Measurements from ENCODE around the gene IPPK.

The IPPK gene

GRCh38 chr9:92650839-92651621, 18.9 kb downstream of the IPPK start:
- H3K27ac ChIP-seq (ENCODE audit: low read length), result no peak overlapping the region
- no peak for TF ChIP-seq EZH2 (IDR thresholded peaks at IDR 0.05; ENCODE audit: borderline replicate concordance, low read depth, low read length, severe bottlenecking)
- TF ChIP-seq, protein P1, sequence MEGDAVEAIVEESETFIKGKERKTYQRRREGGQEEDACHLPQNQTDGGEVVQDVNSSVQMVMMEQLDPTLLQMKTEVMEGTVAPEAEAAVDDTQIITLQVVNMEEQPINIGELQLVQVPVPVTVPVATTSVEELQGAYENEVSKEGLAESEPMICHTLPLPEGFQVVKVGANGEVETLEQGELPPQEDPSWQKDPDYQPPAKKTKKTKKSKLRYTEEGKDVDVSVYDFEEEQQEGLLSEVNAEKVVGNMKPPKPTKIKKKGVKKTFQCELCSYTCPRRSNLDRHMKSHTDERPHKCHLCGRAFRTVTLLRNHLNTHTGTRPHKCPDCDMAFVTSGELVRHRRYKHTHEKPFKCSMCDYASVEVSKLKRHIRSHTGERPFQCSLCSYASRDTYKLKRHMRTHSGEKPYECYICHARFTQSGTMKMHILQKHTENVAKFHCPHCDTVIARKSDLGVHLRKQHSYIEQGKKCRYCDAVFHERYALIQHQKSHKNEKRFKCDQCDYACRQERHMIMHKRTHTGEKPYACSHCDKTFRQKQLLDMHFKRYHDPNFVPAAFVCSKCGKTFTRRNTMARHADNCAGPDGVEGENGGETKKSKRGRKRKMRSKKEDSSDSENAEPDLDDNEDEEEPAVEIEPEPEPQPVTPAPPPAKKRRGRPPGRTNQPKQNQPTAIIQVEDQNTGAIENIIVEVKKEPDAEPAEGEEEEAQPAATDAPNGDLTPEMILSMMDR (IDR thresholded peaks at IDR 0.05; ENCODE audit: borderline replicate concordance, extremely low read depth, low read length, poor library complexity, severe bottlenecking), result no peak
- H3K36me3 ChIP-seq (ENCODE audit: insufficient read depth, low read length), result peaks cover 64% of the 10 kb centered on the region

GRCh38 chr9:92650296-92650695, 19.6 kb downstream of the IPPK start:
- peaks cover 64% of the 10 kb centered on the region for H3K36me3 ChIP-seq (ENCODE audit: insufficient read depth, low read length)
- H3K27ac ChIP-seq (ENCODE audit: low read length), result no peak overlapping the region
- no peak for TF ChIP-seq EZH2 (IDR thresholded peaks at IDR 0.05; ENCODE audit: borderline replicate concordance, low read depth, low read length, severe bottlenecking)
- TF ChIP-seq, protein P1 (IDR thresholded peaks at IDR 0.05; ENCODE audit: borderline replicate concordance, extremely low read depth, low read length, poor library complexity, severe bottlenecking), result no peak
- peaks cover 10% of the 10 kb centered on the region; the same call in 1 of the 2 replicates for H4K20me1 ChIP-seq (ENCODE audit: insufficient read depth, low read length)
- no peak overlapping the region for H2AFZ ChIP-seq (ENCODE audit: low read depth, low read length)
- no peak overlapping the region for H3K4me3 ChIP-seq (ENCODE audit: low read depth in 1 of 2, low read length in 2 of 2)
- no peaks in the 10 kb centered on the region for H3K4me1 ChIP-seq (ENCODE audit: insufficient read depth, low read length)
- no peaks in the 10 kb centered on the region for H3K9me3 ChIP-seq (ENCODE audit: insufficient read depth, low read length, severe bottlenecking)
- H3K27me3 ChIP-seq (ENCODE audit: insufficient read depth, low read length, poor library complexity), result no peaks in the 10 kb centered on the region
- no peaks in the 10 kb centered on the region for H3K79me2 ChIP-seq (ENCODE audit: insufficient read depth, low read length)
- DNase-seq, result no peak
- no peak for ATAC-seq (ENCODE audit: insufficient read depth, low read depth)
- H3K4me2 ChIP-seq (ENCODE audit: insufficient read depth, low read length), result no peak overlapping the region
- no peak overlapping the region for H3K9ac ChIP-seq (ENCODE audit: low read depth, low read length)

More at GRCh38 chr9:92650839-92651621, 18.9 kb downstream of the IPPK start:
- DNase-seq, result no peak
- Histone ChIP-seq H3K4me3 (ENCODE audit: low read depth in 1 of 2, low read length in 2 of 2) (no peak overlapping the region), H3K79me2 (ENCODE audit: insufficient read depth, low read length) (no peaks in the 10 kb centered on the region), H3K9ac (ENCODE audit: low read depth, low read length) (no peak overlapping the region), H3K4me2 (ENCODE audit: insufficient read depth, low read length) (no peak overlapping the region), H3K4me1 (ENCODE audit: insufficient read depth, low read length) (no peaks in the 10 kb centered on the region), H3K27me3 (ENCODE audit: insufficient read depth, low read length, poor library complexity) (no peaks in the 10 kb centered on the region), H4K20me1 (ENCODE audit: insufficient read depth, low read length) (peaks cover 10% of the 10 kb centered on the region; the same call in 1 of the 2 replicates), H3K9me3 (ENCODE audit: insufficient read depth, low read length, severe bottlenecking) (no peaks in the 10 kb centered on the region), H2AFZ (ENCODE audit: low read depth, low read length) (no peak overlapping the region)
- ATAC-seq (ENCODE audit: insufficient read depth, low read depth), result no peak

GRCh38 chr9:92649007-92649406, 20.9 kb downstream of the IPPK start:
- Histone ChIP-seq H3K36me3 (ENCODE audit: insufficient read depth, low read length) (peaks cover 62% of the 10 kb centered on the region), H3K27ac (ENCODE audit: low read length) (no peak overlapping the region), H3K4me3 (ENCODE audit: low read depth in 1 of 2, low read length in 2 of 2) (no peak overlapping the region), H3K27me3 (ENCODE audit: insufficient read depth, low read length, poor library complexity) (no peaks in the 10 kb centered on the region), H2AFZ (ENCODE audit: low read depth, low read length) (no peak overlapping the region), H3K4me2 (ENCODE audit: insufficient read depth, low read length) (no peak overlapping the region), H4K20me1 (ENCODE audit: insufficient read depth, low read length) (peaks cover 5% of the 10 kb centered on the region; the same call in 1 of the 2 replicates), H3K9ac (ENCODE audit: low read depth, low read length) (no peak overlapping the region), H3K4me1 (ENCODE audit: insufficient read depth, low read length) (no peaks in the 10 kb centered on the region), H3K9me3 (ENCODE audit: insufficient read depth, low read length, severe bottlenecking) (no peaks in the 10 kb centered on the region), H3K79me2 (ENCODE audit: insufficient read depth, low read length) (no peaks in the 10 kb centered on the region)
- ATAC-seq (ENCODE audit: insufficient read depth, low read depth) (no peak), DNase-seq (no peak)
- no peak for TF ChIP-seq EZH2 (IDR thresholded peaks at IDR 0.05; ENCODE audit: borderline replicate concordance, low read depth, low read length, severe bottlenecking)
- TF ChIP-seq, protein P1 (IDR thresholded peaks at IDR 0.05; ENCODE audit: borderline replicate concordance, extremely low read depth, low read length, poor library complexity, severe bottlenecking), result no peak
